Measurements from ENCODE around the gene CABCOCO1.

The CABCOCO1 gene

GRCh38 chr10:61803269-61803668 is 140.5 kb downstream of the CABCOCO1 start:
- H3K27ac Mint-ChIP-seq (ENCODE audit: low read depth) = no peak overlapping the region
- ATAC-seq (replicated peaks; ENCODE audit: extremely low read depth, poor library complexity, severe bottlenecking) (no peak), DNase-seq (ENCODE audit: low spot score in 2 of 2) (no peak)
- no peaks in the 10 kb centered on the region for H3K36me3 Mint-ChIP-seq (ENCODE audit: insufficient read depth)
- H3K9me3 Mint-ChIP-seq = no peaks in the 10 kb centered on the region
- no peaks in the 10 kb centered on the region for H3K4me1 Mint-ChIP-seq
- no peak overlapping the region for H3K4me3 Mint-ChIP-seq
- no peaks in the 10 kb centered on the region for H3K27me3 Mint-ChIP-seq

GRCh38 chr10:61804414-61804813 is 141.7 kb downstream of the CABCOCO1 start:
- Mint-ChIP-seq H3K27me3 (no peaks in the 10 kb centered on the region), H3K9me3 (no peaks in the 10 kb centered on the region), H3K4me1 (no peaks in the 10 kb centered on the region), H3K4me3 (no peak overlapping the region), H3K36me3 (ENCODE audit: insufficient read depth) (no peaks in the 10 kb centered on the region), H3K27ac (ENCODE audit: low read depth) (no peak overlapping the region)
- DNase-seq (ENCODE audit: low spot score in 2 of 2) (no peak), ATAC-seq (replicated peaks; ENCODE audit: extremely low read depth, poor library complexity, severe bottlenecking) (no peak)

- Mint-ChIP-seq H3K27ac (ENCODE audit: low read depth) (no peak overlapping the region), H3K4me1 (no peaks in the 10 kb centered on the region), H3K4me3 (no peak overlapping the region), H3K27me3 (no peaks in the 10 kb centered on the region), H3K36me3 (ENCODE audit: insufficient read depth) (no peaks in the 10 kb centered on the region), H3K9me3 (no peaks in the 10 kb centered on the region)
- ATAC-seq (replicated peaks; ENCODE audit: extremely low read depth, poor library complexity, severe bottlenecking) = no peak
- no peak for DNase-seq (ENCODE audit: low spot score in 2 of 2)
Observed at GRCh38 chr10:61805091-61805490, 142.4 kb downstream of the CABCOCO1 start.

GRCh38 chr10:61810263-61810662 is 147.5 kb downstream of the CABCOCO1 start:
- H3K4me3 Mint-ChIP-seq = no peak overlapping the region
- H3K4me1 Mint-ChIP-seq = no peaks in the 10 kb centered on the region
- no peaks in the 10 kb centered on the region for H3K36me3 Mint-ChIP-seq (ENCODE audit: insufficient read depth)
- no peak overlapping the region for H3K27ac Mint-ChIP-seq (ENCODE audit: low read depth)
- H3K27me3 Mint-ChIP-seq = peaks cover 7% of the 10 kb centered on the region
- DNase-seq (ENCODE audit: low spot score in 2 of 2) = no peak
- ATAC-seq (replicated peaks; ENCODE audit: extremely low read depth, poor library complexity, severe bottlenecking) = no peak
- no peaks in the 10 kb centered on the region for H3K9me3 Mint-ChIP-seq

GRCh38 chr10:61812052-61812721 is 149.5 kb downstream of the CABCOCO1 start:
- Mint-ChIP-seq H3K4me1 (no peaks in the 10 kb centered on the region), H3K4me3 (no peak overlapping the region), H3K27me3 (peaks cover 7% of the 10 kb centered on the region), H3K9me3 (no peaks in the 10 kb centered on the region), H3K27ac (ENCODE audit: low read depth) (no peak overlapping the region), H3K36me3 (ENCODE audit: insufficient read depth) (no peaks in the 10 kb centered on the region)
- ATAC-seq (replicated peaks; ENCODE audit: extremely low read depth, poor library complexity, severe bottlenecking) = no peak
- DNase-seq (ENCODE audit: low spot score in 2 of 2) = no peak

GRCh38 chr10:61812920-61813319 is 150.2 kb downstream of the CABCOCO1 start:
- no peaks in the 10 kb centered on the region for H3K36me3 Mint-ChIP-seq (ENCODE audit: insufficient read depth)
- peaks cover 7% of the 10 kb centered on the region for H3K27me3 Mint-ChIP-seq
- H3K27ac Mint-ChIP-seq (ENCODE audit: low read depth) = no peak overlapping the region
- ATAC-seq (replicated peaks; ENCODE audit: extremely low read depth, poor library complexity, severe bottlenecking) = no peak
- no peak for DNase-seq (ENCODE audit: low spot score in 2 of 2)
- no peaks in the 10 kb centered on the region for H3K4me1 Mint-ChIP-seq
- no peak overlapping the region for H3K4me3 Mint-ChIP-seq
- no peaks in the 10 kb centered on the region for H3K9me3 Mint-ChIP-seq

- H3K27me3 Mint-ChIP-seq = peaks cover 7% of the 10 kb centered on the region
- no peak overlapping the region for H3K27ac Mint-ChIP-seq (ENCODE audit: low read depth)
- DNase-seq (ENCODE audit: low spot score in 2 of 2) = no peak
- H3K4me1 Mint-ChIP-seq = no peaks in the 10 kb centered on the region
- no peak overlapping the region for H3K4me3 Mint-ChIP-seq
- ATAC-seq (replicated peaks; ENCODE audit: extremely low read depth, poor library complexity, severe bottlenecking) = no peak
- no peaks in the 10 kb centered on the region for H3K36me3 Mint-ChIP-seq (ENCODE audit: insufficient read depth)
- no peaks in the 10 kb centered on the region for H3K9me3 Mint-ChIP-seq
Observed at GRCh38 chr10:61814160-61814559, 151.4 kb downstream of the CABCOCO1 start.

- no peak overlapping the region for H3K4me3 Mint-ChIP-seq
- H3K9me3 Mint-ChIP-seq = no peaks in the 10 kb centered on the region
- H3K27ac Mint-ChIP-seq (ENCODE audit: low read depth) = no peak overlapping the region
- H3K4me1 Mint-ChIP-seq = no peaks in the 10 kb centered on the region
- DNase-seq (ENCODE audit: low spot score in 2 of 2) = no peak
- H3K27me3 Mint-ChIP-seq = peaks cover 7% of the 10 kb centered on the region
- no peak for ATAC-seq (replicated peaks; ENCODE audit: extremely low read depth, poor library complexity, severe bottlenecking)
- H3K36me3 Mint-ChIP-seq (ENCODE audit: insufficient read depth) = no peaks in the 10 kb centered on the region
Observed at GRCh38 chr10:61815496-61815895, 152.8 kb downstream of the CABCOCO1 start.
